GM12872 (cell line): ENCODE measurements around the gene GAP43.
A peak's percentile ranks its signal among the peaks of the same experiment; 100 is the strongest.

Source experiments
- CTCF ChIP-seq: IDR thresholded peaks from 3 replicates; pipeline ENCODE4 v1.5.1; 2011; ENCODE audit warnings: low read depth, mild to moderate bottlenecking, low read length, moderate library complexity; ENCODE audit not compliant: insufficient read depth

GAP43 gene

DNA sequence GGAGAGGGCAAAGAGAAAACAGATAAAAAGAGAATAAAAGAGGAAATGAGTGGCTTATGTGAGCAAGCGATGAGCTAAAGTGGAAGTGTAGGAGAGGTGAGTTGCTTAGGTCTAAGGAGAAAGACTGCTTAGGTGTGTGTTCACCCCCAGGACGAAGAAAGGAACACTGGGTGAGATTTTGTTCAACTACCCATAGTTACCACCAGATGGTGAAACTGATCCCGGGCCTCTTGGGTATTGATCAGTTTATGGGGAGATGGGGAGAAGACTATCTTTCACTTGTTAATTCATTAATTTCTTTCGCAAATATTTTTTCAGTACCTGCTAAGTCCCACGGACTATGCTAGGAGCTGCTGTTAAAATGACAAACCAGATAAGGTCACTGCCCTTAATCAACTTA is 33.9 kb downstream of the GAP43 start:
- peak; percentile 21; the same call in 1 of the 3 replicates for TF ChIP-seq CTCF

- no peak for TF ChIP-seq CTCF
These were observed 34.7 kb downstream of the GAP43 start for GRCh38 chr3:115658032-115658336.

- no peak for TF ChIP-seq CTCF
These were observed 35.2 kb downstream of the GAP43 start for GRCh38 chr3:115658337-115659181.

DNA sequence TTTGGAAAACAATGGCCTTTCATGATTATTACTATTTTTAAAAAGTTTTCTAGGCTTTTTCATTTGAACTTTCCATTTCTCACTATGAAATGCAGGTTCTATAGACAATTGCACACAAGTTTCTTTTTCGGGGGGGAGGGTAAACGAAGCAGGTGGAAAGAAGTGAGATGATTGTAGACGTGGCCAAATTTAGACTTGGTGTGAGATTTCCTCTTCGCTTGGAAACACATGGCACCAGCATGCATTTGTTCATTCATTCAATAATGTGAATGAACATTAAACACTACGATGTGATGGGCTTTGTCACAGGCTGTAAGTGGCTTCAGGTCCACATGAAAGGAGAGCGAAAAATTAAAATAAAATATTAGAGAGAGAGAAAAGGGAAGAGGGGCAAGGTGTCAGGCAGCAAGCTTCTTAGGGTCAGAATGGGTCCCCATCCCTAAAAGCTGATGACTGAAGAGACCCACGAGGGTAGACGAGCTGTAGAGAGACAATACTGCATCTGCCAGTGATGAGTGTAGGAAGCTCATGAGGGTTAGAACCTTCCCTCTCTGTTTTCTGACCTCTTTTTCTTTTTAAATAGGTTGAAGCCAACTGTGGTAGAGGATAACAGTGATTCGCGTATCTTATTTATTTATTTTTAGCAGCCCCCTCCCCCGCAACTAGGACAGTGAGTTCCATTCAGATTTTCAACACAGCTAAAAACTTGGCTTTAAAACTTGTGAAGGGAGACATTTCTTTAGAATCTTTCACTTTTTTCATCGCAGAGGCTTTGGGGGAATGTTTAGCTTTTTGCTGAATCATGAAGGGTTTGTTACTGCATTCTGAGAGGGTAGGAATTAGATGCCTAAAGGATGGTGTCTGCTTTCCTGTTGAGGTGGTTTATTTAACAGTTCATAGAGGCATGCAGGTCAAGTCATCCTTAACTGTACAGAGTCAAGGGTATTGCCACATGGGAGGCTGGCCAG is 36.2 kb downstream of the GAP43 start:
- TF ChIP-seq CTCF = no peak

- TF ChIP-seq CTCF = no peak
These were observed 37.5 kb downstream of the GAP43 start for GRCh38 chr3:115660646-115661337.

DNA sequence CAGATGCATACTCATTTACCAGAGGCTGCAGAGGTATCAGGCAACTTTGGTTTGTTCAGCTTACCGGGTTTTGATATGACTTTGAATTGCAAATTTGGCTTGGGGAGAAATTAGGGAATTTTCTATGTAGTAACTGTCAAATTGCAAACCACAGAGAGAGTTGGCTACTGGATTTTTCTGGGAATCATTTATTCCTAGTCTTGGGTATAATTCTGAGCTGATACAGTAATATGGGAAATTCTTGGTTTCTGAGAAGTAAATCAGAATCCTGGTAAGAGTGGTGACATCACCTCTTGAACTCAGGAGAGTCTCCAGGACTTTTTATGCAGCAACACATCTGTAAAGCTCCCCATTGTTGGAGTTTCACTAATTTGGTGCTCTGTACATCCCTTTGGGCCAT is 39.0 kb downstream of the GAP43 start:
- TF ChIP-seq CTCF = no peak

GRCh38 chr3:115663414-115663813 is 40.1 kb downstream of the GAP43 start:
- TF ChIP-seq CTCF = no peak
